ENCODE data around the gene PDE4C. TPM values are rescaled to one million over a fixed set of nuclear protein-coding genes. Genes with fewer than 3 reads are reported as not detected.
A peak's percentile ranks its signal among the peaks of the same experiment; 100 is the strongest.

The PDE4C gene
- total RNA-seq, 4 donors from 2014 or later: under 0.01 to 0.60 (median 0.59) TPM; not detected in 1

DNA sequence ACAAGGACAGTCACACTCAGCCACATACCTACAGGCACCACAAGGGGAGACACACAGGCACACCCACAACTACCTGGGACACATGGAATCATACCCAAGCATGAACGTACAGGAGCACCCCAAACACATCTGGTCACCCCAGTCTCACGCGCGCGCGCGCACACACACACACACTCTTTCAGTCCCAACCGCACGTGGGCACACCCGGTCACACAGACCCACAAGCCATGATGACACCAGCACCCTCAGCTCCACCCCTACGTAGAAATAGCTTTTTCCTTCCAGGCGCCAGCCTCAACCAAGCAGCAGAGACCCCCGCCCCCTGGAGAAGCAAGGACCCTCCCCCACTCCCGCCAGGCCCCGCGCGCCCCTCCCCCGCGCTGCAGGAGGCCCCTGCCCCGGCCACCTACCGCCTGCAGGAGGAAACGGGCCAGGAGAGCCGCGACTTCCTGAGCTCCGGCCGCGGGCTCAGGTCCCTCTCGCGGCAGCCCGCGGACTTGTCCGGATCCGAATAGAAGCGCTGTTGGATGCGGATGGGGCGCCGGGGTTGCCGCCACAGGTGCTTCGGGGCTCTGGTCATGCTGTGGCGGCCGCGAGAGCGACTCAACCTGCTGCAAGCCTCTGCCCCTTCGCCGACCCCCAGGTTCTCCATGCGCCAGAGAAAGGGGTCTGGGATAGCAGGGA lies 6.4 kb upstream of the PDE4C start:
- Histone ChIP-seq H3K4me1 (peaks cover 0 to 10% (median 0%) of the 10 kb centered on the region in 4 donors), H3K4me3 (no peak overlapping the region), H3K27me3 (peaks cover 2 to 86% of the 10 kb centered on the region in 2 donors), H3K36me3 (no peaks in the 10 kb centered on the region), H3K9me3 (peaks cover 0 to 15% (median 2%) of the 10 kb centered on the region in 4 donors), H3K27ac (no peak overlapping the region)
- no peak for TF ChIP-seq CTCF (IDR thresholded peaks at IDR 0.05)
- no peak for TF ChIP-seq POLR2A (IDR thresholded peaks at IDR 0.05)
- no peak for TF ChIP-seq EP300 (IDR thresholded peaks at IDR 0.05)
- WGBS, 2 donors: 7 to 14% methylated on average over 19 to 43 of the region's 46 CpGs
- DNase-seq (ENCODE audit: low spot score in 2 of 2): no peak

DNA sequence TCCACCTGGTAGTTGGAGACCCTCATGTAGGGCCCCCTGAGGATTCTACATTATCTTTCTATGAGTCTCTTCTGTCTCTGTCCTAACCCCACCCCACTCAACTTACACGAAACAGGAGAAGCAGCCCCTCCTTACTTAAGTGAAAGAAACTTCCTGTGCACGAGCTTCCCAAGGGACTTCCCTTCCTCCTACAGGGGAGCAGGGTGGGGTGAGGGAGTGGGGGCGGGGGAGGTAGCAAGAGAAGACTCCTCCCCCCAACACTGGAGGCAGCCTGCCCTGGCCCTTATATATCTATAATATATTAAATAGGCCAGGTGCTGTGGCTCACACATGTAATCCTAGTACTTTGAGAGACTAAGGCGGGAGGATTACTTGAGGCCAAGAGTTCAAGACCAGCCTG lies 5.5 kb upstream of the PDE4C start:
- Histone ChIP-seq H3K36me3 (no peaks in the 10 kb centered on the region), H3K27ac (no peak overlapping the region), H3K27me3 (peaks cover 2 to 95% of the 10 kb centered on the region in 2 donors), H3K9me3 (peaks cover 0 to 15% (median 2%) of the 10 kb centered on the region in 4 donors), H3K4me3 (no peak overlapping the region), H3K4me1 (peaks cover 0 to 10% (median 0%) of the 10 kb centered on the region in 4 donors)
- DNase-seq (ENCODE audit: low spot score in 2 of 2): no peak
- 21 to 28% methylated on average over 4 of the region's 4 CpGs for WGBS, 2 donors
- no peak for TF ChIP-seq POLR2A (IDR thresholded peaks at IDR 0.05)
- no peak for TF ChIP-seq EP300 (IDR thresholded peaks at IDR 0.05)
- TF ChIP-seq CTCF (IDR thresholded peaks at IDR 0.05): no peak

- H3K36me3 ChIP-seq: no peaks in the 10 kb centered on the region
- TF ChIP-seq CTCF (IDR thresholded peaks at IDR 0.05) (no peak), EP300 (IDR thresholded peaks at IDR 0.05) (no peak), POLR2A (IDR thresholded peaks at IDR 0.05) (no peak)
- WGBS, 2 donors: 37 to 40% methylated on average over 18 of the region's 18 CpGs
- no peak overlapping the region for H3K4me3 ChIP-seq
- H3K9me3 ChIP-seq: peaks cover 0 to 15% (median 2%) of the 10 kb centered on the region in 4 donors
- H3K27me3 ChIP-seq: peaks cover 2 to 95% of the 10 kb centered on the region in 2 donors
- DNase-seq (ENCODE audit: low spot score in 2 of 2): no peak
- peaks cover 0 to 13% (median 2%) of the 10 kb centered on the region in 4 donors for H3K4me1 ChIP-seq
- H3K27ac ChIP-seq: no peak overlapping the region
Measured at GRCh38 chr19:18230941-18231734, 4.9 kb upstream of the PDE4C start.

- H3K9me3 ChIP-seq: peaks cover 0 to 15% (median 2%) of the 10 kb centered on the region in 4 donors
- H3K4me3 ChIP-seq: no peak overlapping the region
- 82 to 86% methylated on average over 4 of the region's 4 CpGs for WGBS, 2 donors
- no peak overlapping the region for H3K27ac ChIP-seq
- H3K4me1 ChIP-seq: peaks cover 0 to 25% (median 13%) of the 10 kb centered on the region in 4 donors
- H3K36me3 ChIP-seq: no peaks in the 10 kb centered on the region
- no peak for DNase-seq (ENCODE audit: low spot score in 2 of 2)
- peaks cover 2 to 98% of the 10 kb centered on the region in 2 donors for H3K27me3 ChIP-seq
- TF ChIP-seq EP300 (IDR thresholded peaks at IDR 0.05) (no peak), POLR2A (IDR thresholded peaks at IDR 0.05) (no peak), CTCF (IDR thresholded peaks at IDR 0.05) (no peak)
Measured at GRCh38 chr19:18229915-18230314, 3.7 kb upstream of the PDE4C start.

GRCh38 chr19:18229474-18229873 lies 3.2 kb upstream of the PDE4C start:
- Histone ChIP-seq H3K9me3 (peaks cover 0 to 15% (median 2%) of the 10 kb centered on the region in 4 donors), H3K36me3 (no peaks in the 10 kb centered on the region), H3K27me3 (peaks cover 0 to 98% of the 10 kb centered on the region in 2 donors), H3K4me1 (peaks cover 0 to 29% (median 17%) of the 10 kb centered on the region in 4 donors), H3K27ac (no peak overlapping the region), H3K4me3 (no peak overlapping the region)
- no peak for TF ChIP-seq EP300 (IDR thresholded peaks at IDR 0.05)
- TF ChIP-seq POLR2A (IDR thresholded peaks at IDR 0.05): no peak
- peak in 4 of 5 experiments; percentile 8 to 20 (median 11) for TF ChIP-seq CTCF (IDR thresholded peaks at IDR 0.05)
- 70 to 72% methylated on average over 5 of the region's 5 CpGs for WGBS, 2 donors
- DNase-seq (ENCODE audit: low spot score in 2 of 2): no peak

All from tibial nerve (tissue), 4 donors.